ENCODE results near the gene SYDE1.
"Not testable (repeated sequence)": the region's sequence is repeated elsewhere in the genome, so short reads cannot be mapped to it uniquely, and the experiment has no call there.

The SYDE1 gene, protein sequence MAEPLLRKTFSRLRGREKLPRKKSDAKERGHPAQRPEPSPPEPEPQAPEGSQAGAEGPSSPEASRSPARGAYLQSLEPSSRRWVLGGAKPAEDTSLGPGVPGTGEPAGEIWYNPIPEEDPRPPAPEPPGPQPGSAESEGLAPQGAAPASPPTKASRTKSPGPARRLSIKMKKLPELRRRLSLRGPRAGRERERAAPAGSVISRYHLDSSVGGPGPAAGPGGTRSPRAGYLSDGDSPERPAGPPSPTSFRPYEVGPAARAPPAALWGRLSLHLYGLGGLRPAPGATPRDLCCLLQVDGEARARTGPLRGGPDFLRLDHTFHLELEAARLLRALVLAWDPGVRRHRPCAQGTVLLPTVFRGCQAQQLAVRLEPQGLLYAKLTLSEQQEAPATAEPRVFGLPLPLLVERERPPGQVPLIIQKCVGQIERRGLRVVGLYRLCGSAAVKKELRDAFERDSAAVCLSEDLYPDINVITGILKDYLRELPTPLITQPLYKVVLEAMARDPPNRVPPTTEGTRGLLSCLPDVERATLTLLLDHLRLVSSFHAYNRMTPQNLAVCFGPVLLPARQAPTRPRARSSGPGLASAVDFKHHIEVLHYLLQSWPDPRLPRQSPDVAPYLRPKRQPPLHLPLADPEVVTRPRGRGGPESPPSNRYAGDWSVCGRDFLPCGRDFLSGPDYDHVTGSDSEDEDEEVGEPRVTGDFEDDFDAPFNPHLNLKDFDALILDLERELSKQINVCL
- total RNA-seq, result 0.17 to 0.67 reads per million in 2 donors

DNA sequence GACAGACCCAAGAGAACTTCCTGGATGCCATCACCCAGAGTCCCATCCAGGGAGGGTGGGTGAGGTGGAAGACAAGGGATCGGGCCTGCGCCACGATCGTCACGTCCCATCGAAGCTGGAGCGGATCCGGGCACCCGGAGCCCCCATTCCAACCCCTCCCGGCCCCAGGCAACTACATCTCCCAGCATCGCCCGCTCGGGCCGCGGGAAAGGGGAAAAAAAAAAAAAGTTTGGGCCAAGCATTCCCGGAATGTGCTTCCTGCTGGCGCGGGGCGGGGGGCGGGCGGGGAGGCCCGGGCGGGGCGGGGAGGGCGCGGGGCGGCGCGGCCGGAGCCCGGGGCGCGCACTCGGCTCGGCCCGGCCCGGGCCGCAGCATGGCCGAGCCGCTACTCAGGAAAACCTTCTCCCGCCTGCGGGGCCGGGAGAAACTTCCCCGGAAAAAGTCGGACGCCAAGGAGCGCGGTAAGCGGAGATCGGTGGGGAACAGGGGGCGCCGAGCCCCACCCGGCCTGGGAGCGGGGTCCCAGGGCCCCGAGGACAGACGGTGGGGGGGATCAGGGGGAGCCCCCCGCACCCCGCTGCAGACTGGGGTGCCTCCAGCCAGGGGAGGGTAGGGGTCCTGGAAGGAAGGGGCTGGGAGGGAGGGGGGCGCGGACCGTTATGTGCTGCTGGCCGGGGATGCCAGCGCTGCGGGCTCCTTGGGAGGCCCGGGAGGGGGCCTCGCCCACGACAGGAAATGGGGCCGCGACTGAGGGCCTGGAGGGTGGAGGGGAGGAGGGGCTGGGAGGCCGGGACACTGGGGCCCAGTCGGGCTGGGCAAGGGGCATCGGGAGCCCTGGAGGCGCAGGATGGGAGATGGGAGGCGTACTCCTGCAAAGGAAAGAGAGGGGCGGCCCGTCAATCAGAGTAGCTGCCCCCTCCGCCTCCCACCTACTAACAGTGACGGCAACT lies at the start of gene SYDE1:
SYDE1 (plus strand) TSS at position 341 of the 950 bp plus-strand sequence; CDS start at position 374, 33 bp downstream.
- DNase-seq, result no peak

DNA sequence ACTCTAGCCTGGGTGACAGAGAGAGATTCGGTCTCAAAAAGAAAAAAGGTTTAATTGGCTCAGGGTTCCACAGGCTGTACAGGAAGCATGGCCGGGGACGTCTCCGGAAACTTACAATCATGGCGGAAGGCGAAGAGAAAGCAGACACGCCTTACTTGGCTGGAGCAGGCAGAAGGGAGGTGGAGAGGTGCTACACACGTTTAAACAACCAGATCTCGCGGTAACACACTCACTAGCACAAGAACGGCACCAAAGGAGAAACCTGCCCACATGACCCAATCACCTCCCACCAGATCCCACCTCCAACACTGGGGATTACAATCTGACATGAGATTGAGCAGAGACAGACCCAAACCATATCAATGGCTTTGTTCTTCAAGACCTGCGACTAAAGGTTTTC lies 45.2 kb upstream of the SYDE1 start:
- DNase-seq, result no peak

DNA sequence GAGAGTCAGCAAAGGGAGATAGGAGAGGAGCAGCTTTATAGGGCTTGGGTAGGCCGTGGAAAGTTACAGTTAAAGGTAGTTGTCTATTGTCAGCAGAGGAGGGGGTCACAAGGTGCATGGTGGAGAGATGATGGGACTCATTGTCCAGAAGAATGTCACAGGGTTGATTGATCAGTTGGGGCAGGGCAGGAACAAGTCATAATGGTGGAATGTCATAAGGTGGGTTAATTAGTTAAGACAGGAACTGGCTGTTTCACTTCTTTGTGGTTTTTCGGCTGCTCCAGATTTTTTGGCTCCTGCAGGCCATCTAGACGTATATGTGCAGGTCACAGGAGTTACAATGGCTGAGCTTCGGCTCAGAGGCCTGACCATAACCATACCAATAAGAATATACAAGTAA lies 36.8 kb upstream of the SYDE1 start:
- not testable (repeated sequence) for DNase-seq

DNA sequence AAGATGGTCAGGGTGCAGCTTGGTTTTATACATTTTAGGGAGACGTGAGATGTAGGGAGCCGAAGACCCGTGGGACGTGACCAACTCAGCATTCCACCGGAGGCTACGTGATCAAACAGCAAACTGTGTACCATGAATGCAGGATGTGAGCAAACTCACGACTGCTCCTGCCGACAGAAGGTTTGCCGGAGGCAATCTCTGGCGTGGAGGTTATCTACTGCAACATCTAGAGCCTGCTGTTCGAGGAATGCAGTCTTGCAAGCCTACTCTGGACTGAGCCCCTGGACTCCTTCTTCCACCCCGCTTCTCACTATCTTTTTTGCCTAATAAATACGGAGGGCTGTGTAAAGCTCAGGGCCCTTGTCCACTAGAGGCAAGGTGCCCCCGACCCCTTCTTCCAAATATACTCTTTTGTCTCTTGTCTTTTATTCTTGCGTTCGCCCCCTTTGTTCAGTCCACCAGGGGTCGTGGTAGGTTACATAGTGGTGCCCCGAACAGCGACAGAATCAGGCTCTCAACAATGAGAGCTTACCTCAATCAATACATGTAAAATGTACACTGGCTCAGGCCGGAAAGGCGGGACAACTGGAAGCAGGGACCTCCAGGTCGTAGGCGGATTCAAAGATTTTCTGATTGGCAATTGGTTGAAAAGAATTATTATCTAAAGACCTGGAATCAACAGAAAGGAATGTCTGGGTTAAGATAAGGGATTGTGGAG lies 34.1 kb upstream of the SYDE1 start:
- DNase-seq, result no peak

DNA sequence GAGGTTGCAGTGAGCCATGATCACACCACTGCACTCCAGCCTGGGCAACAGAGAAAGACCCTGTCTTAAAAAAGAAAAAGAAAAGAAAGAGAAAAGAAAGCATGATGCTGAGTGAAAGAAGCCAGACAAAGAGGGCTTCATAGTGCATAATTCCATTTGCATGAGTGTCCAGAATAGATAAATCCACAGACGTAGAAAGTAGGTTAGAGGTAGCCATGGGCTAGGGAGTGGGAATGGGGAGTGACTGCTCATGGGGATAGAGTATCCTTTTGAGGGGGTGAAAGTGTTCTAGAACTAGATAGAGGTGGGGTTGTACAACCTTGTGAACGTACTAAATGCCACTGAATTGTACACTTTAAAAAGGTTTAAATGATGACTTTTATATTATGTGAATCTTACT lies 32.8 kb upstream of the SYDE1 start:
- no peak for DNase-seq

DNA sequence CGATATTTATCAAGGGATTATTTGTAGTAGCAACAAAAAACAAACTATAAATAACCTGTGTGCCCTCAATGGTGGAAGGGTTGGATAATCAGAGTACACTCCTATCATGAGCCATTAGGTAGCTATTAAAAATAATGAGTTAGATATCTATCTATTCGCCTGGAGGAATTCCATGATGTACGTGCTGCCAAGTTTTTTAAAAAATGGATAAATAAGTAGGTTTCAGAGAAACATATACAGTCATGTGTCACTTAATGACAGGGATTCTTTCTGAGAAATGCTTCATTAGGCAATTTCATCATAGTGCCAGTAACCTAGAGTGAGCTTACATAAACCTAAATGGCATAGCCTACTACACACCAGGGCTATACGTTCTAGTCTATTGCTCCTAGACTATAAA lies 31.4 kb upstream of the SYDE1 start:
- no peak for DNase-seq

DNA sequence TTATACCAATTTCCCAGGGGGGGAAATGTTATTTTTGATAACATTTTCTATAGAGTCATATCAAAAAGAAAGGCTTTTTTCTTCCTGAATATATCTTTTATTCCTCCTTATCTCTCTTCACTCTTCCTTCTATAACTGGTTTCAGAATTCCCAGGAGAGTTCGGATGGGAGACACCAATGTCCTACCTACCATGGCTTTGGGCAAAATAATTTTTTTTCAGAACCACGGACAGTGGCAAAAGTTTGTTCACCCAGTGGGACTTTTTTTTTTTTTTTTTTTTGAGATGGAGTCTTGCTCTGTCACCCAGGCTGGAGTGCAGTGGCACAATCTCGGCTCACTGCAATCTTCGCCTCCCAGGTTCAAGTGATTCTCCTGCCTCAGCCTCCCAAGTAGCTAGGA lies 27.2 kb upstream of the SYDE1 start:
- not testable (repeated sequence) for DNase-seq

DNA sequence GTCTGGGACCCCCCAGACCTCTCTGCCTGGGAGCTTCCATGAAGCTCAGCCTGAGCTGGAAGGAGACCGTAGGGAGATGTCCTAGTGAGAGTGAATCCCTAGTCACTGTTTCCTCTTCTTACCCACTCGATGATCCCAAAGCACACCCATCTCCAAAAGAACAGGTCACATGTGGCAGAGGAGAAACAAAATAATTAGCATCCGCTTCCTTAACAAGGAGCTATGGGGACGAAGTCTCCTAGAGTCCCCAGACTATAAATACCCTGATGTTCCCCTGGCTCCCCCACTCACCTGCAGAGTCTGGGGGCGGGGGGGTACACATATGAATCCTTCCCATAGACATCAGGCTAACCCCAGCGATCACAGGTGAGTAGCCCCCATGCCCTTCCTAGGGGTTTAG lies 25.3 kb upstream of the SYDE1 start, which contains the start of gene OR1I1:
OR1I1 (plus strand) TSS at position 301 of the 400 bp plus-strand sequence. CDS start 4,855 bp downstream, outside the sequence.
- no peak for DNase-seq

DNA sequence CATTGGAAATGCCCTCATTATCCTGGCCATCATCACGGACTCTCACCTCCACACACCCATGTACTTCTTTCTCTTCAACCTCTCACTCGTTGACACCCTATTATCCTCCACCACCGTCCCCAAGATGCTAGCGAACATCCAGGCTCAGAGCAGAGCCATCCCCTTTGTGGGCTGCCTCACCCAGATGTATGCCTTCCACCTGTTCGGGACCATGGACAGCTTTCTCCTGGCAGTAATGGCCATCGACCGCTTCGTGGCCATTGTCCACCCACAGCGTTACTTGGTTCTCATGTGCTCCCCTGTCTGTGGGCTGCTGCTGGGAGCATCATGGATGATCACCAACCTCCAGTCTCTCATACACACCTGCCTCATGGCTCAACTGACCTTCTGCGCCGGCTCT lies 20.0 kb upstream of the SYDE1 start:
- DNase-seq, result no peak

DNA sequence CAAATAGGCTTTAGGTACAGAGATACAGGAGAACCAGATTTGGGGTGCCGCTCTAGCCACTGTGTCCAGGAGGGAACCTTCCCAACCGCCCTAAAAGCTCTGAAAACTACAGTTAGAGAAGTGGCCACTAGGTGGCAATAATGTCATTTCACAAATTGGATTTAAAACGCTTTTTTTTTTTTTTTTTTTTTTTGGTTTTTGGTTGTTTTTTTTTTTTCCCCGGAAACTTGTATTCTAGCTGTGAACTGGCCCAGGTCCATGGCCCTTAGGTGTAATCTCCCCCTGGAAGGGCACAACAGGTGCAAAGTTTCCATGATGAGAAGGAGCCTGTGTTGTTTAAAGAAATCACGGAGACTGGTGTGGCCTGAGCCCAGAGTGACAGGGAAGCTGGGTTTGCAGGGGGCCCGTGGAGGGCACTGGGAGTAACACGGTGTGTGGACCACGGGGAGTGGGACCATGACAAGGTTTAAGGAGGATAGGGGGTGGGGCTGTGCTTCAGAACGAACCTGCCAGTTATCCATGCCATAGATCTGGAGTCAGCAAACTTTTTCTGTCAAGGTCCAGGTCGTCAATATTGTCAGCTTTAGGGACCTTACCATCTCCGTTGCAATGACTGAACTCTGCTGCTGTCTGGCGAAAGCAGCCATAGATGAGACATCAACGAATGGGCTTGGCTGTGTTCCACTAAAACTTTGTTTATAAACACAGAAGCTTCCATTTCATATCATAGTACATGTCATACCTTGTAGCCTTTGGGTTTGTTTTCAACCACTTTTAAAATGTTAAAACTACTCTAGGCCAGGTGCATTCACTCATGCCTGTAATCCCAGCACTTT lies 15.1 kb upstream of the SYDE1 start:
- no peak for DNase-seq

DNA sequence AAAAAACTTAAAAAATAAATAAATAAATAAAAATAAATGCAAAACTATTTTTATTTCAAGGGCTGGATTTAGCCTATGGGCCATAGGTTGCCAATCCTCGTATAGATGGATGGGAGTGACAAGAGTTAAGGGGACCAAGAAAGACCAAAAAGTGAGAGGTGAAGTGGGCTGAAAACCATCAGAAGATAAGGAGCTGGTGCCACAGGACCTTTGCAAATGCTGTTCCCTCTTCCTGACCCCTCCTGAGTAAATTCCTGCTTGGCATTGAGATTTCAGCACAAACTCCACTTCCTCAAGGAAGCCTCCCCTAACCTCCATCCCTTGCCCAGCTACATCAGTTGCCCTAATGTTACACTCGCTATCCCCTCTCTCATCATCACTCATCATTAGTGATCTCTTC lies 14.2 kb upstream of the SYDE1 start:
- no peak for DNase-seq

DNA sequence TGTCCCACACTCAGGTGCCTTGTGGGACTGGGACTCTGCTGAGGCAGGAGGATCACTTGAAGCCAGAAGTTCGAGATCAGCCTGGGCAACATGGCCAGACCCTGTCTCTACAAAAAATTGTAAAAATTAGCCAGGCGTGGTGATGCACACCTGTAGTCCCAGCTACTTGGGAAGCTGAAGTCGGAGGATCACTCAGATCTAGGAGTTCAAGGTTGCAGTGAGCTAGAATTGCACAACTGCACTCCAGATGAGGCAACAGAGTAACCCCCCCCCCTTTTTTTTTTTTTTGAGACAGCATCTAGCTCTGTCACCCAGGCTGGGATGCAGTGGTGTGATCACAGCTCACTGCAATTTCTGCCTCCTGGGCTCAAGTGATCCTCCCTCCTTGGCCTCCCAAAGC lies 11.0 kb upstream of the SYDE1 start:
- DNase-seq, result no peak

DNA sequence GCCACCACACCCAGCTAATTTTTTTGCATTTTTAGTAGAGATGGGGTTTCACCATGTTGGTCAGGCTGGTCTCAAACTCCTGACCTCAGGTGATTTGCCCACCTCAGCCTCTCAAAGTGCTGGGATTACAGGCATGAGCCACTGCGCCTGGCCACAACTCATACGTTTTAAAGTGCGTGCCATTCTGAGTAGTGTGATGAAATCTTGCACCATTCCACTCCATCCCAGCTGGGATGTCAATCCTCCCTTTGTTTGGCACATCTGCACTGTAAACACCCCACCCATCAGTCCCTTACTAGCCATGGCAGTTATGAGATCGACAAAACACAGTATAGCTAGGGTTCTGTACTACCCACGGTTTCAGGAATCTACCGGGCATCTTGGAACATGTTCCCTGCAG lies 9.2 kb upstream of the SYDE1 start:
- DNase-seq, result not testable (repeated sequence)

DNA sequence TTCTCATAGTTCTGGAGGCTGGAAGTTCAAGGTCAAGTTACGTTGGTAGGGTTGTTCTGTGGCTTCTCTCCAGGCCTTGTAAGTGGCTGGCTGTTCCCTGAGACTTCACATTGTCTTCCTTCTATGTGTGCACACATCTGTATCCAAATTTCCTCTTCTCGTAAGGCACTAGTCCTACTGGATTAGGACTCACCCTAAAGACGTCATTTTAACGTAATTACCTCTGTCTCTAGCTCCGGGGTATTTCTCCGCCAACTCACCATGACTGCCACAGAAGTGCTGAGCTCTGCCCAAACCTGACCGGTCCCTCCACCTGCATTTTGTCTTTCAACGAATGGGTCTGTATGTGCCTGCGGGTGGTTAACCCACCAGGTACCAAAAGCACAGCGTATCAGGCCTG lies 8.7 kb upstream of the SYDE1 start:
- DNase-seq, result no peak

DNA sequence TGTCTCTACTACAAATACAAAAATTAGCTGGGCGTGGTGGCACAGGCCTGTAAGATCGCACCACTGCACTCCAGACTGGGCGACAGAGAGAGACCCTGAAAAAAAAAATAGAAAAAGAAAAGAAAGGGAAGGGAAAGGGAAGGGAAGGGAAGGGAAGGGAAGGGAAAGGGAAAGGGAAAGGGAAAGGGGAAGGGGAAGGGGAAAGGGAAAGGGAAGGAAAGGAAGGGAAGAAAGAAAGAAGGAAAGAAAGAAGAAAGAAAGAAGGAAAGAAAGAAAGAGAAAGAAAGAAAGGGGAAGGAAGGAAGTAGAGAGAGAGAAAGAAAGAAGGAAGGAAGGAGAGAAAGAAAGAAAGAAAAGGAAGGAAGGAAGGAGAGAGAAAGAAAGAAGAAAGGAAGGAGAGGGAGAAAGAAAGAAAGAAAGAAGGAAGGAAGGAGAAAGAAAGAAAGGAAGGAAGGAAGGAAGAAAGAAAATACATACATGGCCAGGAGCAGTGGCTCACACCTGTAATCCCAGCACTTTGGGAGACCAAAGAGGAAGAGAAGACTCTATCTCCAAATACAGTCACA lies 8.1 kb upstream of the SYDE1 start:
- DNase-seq, result no peak

DNA sequence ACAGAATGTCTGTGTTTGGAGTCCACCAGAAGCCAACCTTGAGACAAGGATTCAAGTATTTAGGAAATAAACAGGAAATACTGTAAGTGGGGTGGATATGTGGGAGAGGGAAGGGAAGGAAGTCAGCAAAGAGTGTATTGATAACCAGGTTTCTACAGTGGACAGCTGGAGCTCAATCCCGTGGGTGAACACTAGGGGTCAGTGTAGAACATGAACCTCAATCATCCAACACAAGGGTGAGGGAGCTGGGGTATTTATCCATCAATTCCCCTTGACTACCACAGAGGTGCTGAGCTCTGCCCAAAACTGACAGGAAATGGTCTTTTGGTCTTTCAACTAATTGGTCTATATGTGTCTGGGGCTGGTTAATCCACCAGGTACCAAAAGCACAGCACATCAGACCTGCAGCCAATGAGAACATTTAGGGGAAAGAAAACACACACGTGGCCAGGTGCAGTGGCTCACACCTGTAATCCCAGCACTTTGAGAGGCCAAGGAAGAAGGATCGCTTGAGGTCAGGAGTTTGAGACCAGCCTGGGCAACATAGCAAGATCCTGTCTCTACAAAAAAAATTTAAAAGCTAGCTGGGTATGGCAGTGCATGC lies 5.6 kb upstream of the SYDE1 start:
- DNase-seq, result no peak

DNA sequence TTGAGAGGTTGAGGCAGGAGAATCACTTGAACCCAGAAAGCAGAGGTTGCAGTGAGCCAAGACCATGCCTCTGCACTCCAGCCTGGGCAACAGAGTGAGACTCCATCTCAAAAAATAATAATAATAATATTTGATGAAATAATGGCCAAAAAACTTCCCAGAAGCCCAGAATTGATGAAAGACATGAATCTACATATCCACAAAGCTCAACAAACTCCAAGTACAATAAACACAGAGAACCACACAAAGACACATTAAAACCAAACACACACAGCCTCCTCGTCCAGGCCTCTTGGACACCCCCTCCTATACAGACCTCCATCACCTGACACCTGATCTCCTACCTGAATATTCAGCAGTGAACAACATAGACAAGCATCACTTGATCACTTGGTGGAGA lies 3.2 kb upstream of the SYDE1 start:
- no peak for DNase-seq

DNA sequence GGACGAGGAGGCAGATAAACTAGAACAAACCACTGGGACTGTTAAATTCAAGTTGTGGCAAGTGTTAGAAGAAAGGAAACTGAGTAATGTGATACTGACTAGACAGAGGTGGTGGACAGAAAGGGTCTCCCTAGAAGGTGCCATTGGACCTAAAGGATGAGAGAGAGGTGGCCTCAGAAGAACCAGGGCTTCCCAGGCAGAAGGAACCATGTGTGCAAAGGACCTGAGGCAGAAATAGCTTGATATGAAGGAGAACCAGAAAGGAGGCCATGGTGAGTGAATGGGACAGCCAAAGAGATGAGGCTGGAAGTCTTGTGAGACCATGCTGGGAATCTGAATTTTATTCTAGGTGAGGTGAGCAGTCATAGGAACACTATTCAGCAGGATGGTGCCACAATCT lies 2.8 kb upstream of the SYDE1 start:
- no peak for DNase-seq

DNA sequence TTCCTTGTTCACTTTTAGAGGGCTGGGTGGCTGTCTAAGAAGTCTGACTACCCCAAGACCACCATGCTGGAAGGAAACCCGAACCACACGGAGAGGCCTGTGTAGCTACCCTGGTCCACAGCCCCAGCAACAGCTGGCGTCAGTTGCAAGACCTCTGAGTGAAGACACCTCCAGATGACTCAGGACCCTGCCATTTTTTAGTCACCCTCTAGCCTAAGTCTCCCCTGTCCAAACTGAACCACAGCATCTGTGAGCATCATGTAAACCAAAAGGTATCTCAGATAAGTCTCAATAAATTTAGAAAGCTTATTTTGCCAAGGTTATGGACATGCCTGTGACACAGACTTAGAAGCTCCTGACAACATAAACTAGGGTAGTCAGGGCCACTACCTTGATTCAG lies 2.2 kb upstream of the SYDE1 start:
- no peak for DNase-seq

DNA sequence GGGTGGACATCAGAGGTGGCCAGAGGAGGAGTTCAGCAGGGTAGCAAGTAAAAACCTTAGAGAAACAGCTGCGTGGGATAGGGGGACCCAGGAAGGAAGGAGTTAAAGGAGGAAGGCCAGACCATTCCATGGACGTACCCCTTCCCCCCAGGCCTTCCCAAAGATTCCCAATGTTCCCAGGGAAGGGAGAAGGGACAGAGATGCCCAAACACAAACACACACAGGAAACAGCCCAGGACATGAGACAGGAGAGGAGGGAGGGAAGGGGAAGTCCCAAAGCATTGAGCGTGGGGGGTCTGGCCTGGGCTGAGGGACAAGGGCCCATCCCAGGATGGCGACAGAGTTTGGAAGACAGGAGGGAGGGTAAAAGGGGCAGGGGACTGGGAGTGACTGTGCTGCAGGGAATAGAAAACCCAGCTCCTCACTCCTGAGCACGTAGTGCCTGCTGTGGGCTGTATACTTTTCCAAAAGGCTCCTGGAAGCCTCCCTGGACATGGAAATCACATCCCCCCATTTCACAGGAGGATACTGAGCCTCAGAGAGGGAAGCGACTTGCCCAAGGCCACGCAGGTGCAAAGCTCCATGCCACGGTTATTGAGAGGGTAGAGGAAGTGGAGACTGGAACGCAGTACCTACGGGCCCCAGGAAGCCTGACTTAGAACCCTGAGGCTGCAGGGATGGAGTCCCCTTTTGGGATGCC lies 1.1 kb downstream of the SYDE1 start:
- no peak for DNase-seq
